GM12891 (cell line): ENCODE data around the gene CST7.

Experiments used
- DNase-seq: peaks from one replicate; pipeline ENCODE4 v3.0.0; 2011; ENCODE audit warnings: low spot score; ENCODE audit not compliant: insufficient read length
- FAIRE-seq: peaks from 2 replicates; lab custom pipeline; 2011; peaks lifted over from hg19 to GRCh38; lab: Jason Lieb, UNC
- PAX5 ChIP-seq: IDR thresholded peaks from 2 replicates; pipeline ENCODE4 v1.6.1; 2011; ENCODE audit warnings: low read length, moderate library complexity, mild to moderate bottlenecking; ENCODE audit not compliant: insufficient read depth, severe bottlenecking
- POLR2A ChIP-seq: IDR thresholded peaks from 2 replicates; pipeline ENCODE4 v1.6.1; 2011; ENCODE audit warnings: low read depth, low read length, control low read depth
- POLR2AphosphoS5 ChIP-seq: IDR thresholded peaks from 2 replicates; pipeline ENCODE4 v1.6.1; 2011; ENCODE audit warnings: low read depth, low read length, control low read depth
- POU2F2 ChIP-seq: IDR thresholded peaks from 2 replicates; pipeline ENCODE4 v1.6.1; 2011; ENCODE audit warnings: low read depth, mild to moderate bottlenecking, control low read depth, low read length, moderate library complexity
- SPI1 ChIP-seq: IDR thresholded peaks from 2 replicates; pipeline ENCODE4 v1.6.1; 2011; ENCODE audit warnings: low read depth, low read length, control low read depth
- TAF1 ChIP-seq: IDR thresholded peaks from 2 replicates; pipeline ENCODE4 v1.6.1; 2011; ENCODE audit warnings: low read depth, low read length, control low read depth

The CST7 gene

DNA sequence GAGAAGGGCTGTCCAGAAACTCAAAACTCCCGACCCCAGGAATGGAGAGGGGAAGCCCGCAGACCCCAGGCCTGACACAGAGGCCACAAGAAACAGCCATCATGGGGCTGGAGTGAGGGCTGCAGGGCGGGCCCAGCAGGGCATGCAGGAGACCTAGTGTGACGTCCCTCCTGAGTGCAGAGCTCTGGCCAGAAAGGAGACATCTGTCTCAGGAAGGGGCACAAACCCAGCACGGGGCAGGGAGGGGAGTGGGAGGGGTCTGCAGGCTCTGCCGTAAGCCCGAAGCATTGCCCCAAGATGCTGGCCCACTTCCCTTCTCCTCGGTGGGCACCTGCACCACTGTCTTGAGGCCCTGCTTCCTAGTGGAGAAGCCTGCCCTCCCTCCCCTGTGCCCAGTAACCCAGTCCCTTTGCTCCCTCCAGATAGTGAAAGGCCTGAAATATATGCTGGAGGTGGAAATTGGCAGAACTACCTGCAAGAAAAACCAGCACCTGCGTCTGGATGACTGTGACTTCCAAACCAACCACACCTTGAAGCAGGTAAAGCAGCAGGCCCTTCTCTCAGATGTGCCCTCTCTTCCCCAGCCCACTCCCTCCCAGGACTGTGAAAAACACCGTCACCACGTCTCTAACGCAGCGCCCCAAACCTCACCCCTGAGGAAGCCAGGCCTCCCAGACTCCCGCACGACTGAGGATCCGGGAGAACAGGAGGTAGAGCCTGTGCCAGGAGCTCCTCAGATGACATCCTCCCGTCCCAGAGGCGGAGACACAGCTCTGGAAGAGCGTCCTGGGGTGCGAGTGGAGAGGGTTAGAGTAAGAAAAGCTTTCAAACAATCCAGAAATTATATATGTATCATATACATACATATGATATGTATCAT, 9.7 kb downstream of the CST7 start:
- no peak for TF ChIP-seq POLR2A
- TF ChIP-seq TAF1, result no peak
- TF ChIP-seq POLR2AphosphoS5, result no peak
- no peak for TF ChIP-seq SPI1
- TF ChIP-seq POU2F2, result no peak
- no peak for TF ChIP-seq PAX5
- FAIRE-seq, result no peak
- DNase-seq, result no peak

DNA sequence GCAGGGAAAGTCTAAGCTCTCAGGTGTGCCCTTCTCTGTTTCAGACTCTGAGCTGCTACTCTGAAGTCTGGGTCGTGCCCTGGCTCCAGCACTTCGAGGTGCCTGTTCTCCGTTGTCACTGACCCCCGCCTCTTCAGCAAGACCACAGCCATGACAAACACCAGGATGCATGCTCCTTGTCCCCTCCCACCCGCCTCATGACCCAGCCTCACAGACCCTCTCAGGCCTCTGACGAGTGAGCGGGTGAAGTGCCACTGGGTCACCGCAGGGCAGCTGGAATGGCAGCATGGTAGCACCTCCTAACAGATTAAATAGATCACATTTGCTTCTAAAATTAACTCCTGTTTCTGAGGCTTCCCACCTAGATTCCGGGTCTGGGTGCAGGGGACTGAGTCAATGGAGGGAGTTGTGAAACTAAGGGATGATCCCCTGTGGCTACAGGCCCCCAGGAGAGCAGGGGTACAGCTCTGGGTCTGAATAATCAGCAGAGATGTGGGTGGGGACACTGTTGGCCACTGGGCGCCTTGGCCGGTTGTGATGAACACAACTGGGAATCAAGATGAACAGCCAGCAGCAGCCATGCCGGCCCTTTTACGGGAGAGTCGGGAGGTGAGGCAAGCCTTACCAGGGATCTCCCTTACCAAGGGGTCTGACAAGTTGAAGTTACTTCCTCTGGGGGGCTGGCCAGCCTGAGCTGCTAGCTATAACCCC, 10.7 kb downstream of the CST7 start:
- no peak for TF ChIP-seq TAF1
- no peak for TF ChIP-seq POLR2AphosphoS5
- TF ChIP-seq SPI1, result no peak
- TF ChIP-seq POLR2A, result no peak
- DNase-seq, result no peak
- no peak for FAIRE-seq

DNA sequence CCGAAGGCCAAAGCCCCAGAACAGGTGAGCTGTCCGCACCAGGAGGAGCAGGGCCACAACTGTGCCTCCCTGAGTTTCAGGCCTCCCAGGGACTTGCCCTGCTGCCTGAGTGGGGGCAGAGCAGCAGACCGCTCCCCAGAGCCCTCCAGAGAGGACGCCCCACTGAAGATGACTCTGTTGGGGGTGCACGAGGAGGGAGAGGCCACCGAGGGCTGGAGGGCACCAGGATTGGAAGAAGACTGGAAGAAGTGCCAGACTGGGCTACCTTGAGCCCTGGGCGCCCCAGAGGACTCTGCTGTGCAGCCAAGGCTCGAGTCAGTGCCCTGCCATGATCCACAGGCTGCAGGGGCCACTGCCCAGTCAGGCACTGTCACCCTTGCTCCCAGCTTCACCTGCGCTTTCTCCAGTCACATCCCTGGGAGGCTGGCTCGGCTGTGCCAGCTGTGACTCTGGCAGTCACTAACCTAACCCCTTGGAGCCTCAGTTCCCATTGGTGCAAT, 11.3 kb downstream of the CST7 start:
- TF ChIP-seq SPI1 (no peak), POLR2AphosphoS5 (no peak), TAF1 (no peak), POLR2A (no peak), POU2F2 (no peak), PAX5 (no peak)
- FAIRE-seq (no peak), DNase-seq (no peak)

DNA sequence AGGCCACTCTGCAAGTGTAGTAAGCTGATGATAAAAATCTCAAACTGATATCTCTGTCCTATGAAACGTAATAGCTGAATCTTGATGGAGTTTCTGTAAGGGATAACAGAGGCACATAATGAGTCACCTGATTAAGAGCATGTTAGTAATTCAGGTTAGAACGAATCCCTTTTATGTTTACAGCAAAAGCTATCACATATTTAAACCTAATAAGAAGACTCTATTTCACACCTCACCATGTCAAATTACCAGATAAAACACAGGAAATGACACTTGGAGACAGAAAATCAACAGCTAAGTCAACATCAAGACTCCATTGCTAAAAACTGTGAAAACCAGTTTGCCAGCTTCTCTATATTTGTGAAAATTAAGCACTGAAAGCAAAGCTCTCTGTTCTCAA, 11.8 kb downstream of the CST7 start:
- no peak for FAIRE-seq

DNA sequence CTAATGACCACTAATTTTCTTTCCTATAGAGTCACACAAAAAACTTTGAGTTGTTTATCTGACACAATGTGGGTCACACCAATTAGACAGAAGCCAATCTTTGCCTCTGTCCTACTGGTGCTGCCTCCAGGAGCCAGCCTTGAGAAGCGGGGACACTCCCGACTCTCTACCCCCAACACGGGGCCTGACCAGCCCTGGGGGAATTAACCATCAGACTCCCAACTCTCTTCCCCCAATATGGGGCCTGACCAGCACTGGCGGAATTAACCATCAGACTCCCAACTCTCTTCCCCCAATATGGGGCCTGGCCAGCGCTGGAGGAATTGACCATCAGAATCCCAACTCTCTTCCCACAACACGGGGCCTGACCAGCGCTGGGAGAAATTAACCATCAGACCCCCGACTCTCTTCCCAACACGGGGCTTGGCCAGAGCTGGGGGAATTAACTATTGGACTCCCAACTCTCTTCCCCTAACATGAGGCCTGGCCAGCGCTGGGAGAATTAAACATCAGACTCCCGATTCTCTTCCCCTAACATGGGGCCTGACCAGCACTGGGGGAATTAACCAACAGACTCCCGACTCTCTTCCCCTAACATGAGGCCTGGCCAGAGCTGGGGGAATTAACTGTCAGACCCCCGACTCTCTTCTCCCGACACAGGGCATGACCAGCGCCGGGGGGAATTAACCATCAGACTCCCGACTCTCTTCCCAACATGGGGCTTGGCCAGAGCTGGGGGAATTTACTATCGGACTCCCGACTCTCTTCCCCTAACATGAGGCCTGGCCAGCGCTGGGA, 12.5 kb downstream of the CST7 start:
- TF ChIP-seq SPI1, result no peak
- no peak for TF ChIP-seq PAX5
- no peak for TF ChIP-seq POLR2A
- no peak for TF ChIP-seq POU2F2
- no peak for TF ChIP-seq POLR2AphosphoS5
- TF ChIP-seq TAF1, result no peak
- no peak for DNase-seq
- FAIRE-seq, result no peak

More for the DNA sequence above, 11.8 kb downstream of the CST7 start:
- no peak for DNase-seq
- no peak for TF ChIP-seq POLR2A
- TF ChIP-seq POU2F2, result no peak
- no peak for TF ChIP-seq POLR2AphosphoS5
- no peak for TF ChIP-seq PAX5
- TF ChIP-seq TAF1, result no peak
- TF ChIP-seq SPI1, result no peak

DNA sequence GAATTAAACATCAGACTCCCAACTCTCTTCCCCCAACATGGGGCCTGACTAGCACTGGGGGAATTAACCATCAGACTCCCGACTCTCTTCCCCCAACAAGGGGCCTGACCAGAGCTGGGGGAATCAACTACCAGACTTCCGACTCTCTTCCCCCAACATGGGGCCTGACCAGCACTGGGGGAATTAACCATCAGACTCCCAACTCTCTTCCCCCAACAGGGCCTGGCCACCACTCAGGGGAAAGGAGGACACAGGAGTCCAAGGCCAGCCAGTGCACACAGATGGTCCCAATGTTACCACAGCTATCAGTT, 13.1 kb downstream of the CST7 start:
- TF ChIP-seq POU2F2 (no peak), PAX5 (no peak), TAF1 (no peak), SPI1 (no peak), POLR2AphosphoS5 (no peak)
- DNase-seq, result no peak
- FAIRE-seq, result no peak

DNA sequence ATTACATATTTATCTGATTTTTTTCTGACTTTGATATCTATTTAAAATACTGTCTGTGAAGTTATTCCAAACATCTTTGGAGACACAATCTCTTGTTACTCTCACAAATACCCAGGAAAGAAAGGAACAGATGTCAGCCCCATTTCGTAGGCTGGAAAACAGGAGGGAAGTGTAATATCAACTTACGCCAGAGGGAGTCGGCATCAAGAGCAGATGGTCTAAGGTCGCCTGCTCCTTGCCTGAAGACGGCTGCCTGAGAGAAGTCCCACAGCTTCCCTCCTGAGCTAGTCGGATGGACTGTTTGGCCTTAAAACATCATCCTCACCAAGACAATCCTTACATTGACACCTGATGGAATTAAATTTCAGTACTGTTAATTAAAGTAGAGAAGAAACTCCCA, 13.4 kb downstream of the CST7 start:
- TF ChIP-seq TAF1, result no peak
- TF ChIP-seq POLR2AphosphoS5, result no peak
- TF ChIP-seq POLR2A, result no peak
- TF ChIP-seq POU2F2, result no peak
- TF ChIP-seq SPI1, result no peak
- no peak for TF ChIP-seq PAX5
- DNase-seq, result no peak
- no peak for FAIRE-seq

DNA sequence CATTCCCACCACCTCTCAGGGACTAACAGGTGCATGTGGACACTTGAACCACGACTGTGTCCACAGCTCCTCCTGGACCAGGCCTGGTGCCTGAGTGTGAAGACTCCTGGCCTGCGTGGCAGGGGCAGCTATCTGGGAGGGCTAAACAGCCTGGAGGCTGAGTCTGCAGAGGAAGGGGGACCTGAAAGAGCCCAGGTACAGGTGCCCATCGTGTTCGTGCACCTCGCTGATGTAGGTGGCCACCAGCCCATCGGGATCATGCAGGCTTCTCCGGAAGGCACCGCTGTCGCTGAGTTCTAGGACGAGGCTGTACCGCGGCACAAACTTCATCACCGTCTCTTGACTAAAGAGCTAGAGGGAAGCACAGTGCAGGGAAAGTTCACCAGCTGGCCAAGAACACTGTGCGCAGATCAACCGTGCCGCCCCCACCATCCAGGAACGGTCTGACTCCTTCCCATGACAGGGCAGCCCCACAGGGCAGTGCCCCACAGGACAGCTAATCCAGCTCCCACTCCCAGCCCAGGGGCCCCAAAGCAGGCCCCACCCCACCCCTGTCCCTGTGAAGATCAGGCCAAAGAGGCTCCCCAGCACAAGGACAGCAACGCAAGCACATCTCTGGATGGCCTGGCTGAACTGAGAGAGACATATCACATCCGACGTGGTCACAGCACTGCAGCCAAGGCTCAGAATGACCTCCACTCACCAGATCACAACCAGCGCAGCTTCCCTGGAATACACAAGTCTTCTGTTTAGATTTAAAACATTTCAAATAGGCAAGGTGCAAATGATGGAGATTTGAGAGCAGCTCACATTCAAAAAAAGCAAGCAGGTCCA, 14.8 kb downstream of the CST7 start:
- DNase-seq, result no peak
- no peak for TF ChIP-seq POLR2A
- no peak for TF ChIP-seq SPI1
- no peak for FAIRE-seq

DNA sequence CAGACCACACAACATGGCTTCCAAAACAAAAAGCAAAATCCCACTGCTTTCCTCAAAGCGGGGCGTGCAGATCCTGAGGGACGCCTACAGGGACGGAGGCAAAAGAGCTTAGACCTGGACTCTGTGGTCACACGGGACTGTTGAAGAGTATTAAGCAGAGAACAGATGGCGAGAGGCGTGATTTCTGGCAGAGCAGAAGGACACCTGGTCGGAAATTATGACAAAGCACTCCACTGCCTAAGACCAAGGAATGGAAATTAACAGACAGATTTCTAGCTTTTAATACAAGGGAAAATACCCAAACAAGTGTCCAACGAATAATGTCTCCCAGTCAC, 15.4 kb downstream of the CST7 start:
- no peak for TF ChIP-seq TAF1
- TF ChIP-seq PAX5, result no peak
- no peak for TF ChIP-seq POLR2A
- no peak for TF ChIP-seq POLR2AphosphoS5
- no peak for TF ChIP-seq POU2F2
- TF ChIP-seq SPI1, result no peak
- DNase-seq (no peak), FAIRE-seq (no peak)
